Ishikawa (cell line): ENCODE data around the gene MBOAT2.

ENCODE experiments used
- CEBPB ChIP-seq: IDR thresholded peaks from 2 replicates; pipeline ENCODE4 v1.6.1; 2012
- CREB1 ChIP-seq: IDR thresholded peaks from 2 replicates; pipeline ENCODE4 v1.6.1; 2012; ENCODE audit warnings: low read depth
- EGR1 ChIP-seq: IDR thresholded peaks from 2 replicates; pipeline ENCODE4 v1.6.1; 2012
- EP300 ChIP-seq: IDR thresholded peaks from 2 replicates; pipeline ENCODE4 v1.6.1; 2012; ENCODE audit warnings: borderline replicate concordance
- FOXM1 ChIP-seq: IDR thresholded peaks from 2 replicates; pipeline ENCODE4 v1.6.1; 2012; ENCODE audit warnings: low read depth, borderline replicate concordance
- MAX ChIP-seq: IDR thresholded peaks from 2 replicates; pipeline ENCODE4 v1.6.1; 2012
- NFIC ChIP-seq: IDR thresholded peaks from 2 replicates; pipeline ENCODE4 v1.6.1; 2012
- RAD21 ChIP-seq: IDR thresholded peaks from 2 replicates; pipeline ENCODE4 v1.6.1; 2012; ENCODE audit warnings: low read depth
- REST ChIP-seq: IDR thresholded peaks from 2 replicates; pipeline ENCODE4 v1.6.1; 2012; ENCODE audit warnings: low read depth, mild to moderate bottlenecking
- TAF1 ChIP-seq: IDR thresholded peaks from 2 replicates; pipeline ENCODE4 v1.6.1; 2012; ENCODE audit warnings: low read depth, mild to moderate bottlenecking
- TCF12 ChIP-seq: IDR thresholded peaks from 2 replicates; pipeline ENCODE4 v1.6.1; 2012; ENCODE audit warnings: low read depth
- TEAD4 ChIP-seq: IDR thresholded peaks from 2 replicates; pipeline ENCODE4 v1.6.1; 2012
- USF1 ChIP-seq: IDR thresholded peaks from 2 replicates; pipeline ENCODE4 v1.6.1; 2012
- YY1 ChIP-seq: IDR thresholded peaks from 2 replicates; pipeline ENCODE4 v1.6.1; 2012; ENCODE audit warnings: low read depth
- ZBTB7A ChIP-seq: IDR thresholded peaks from 2 replicates; pipeline ENCODE4 v1.6.1; 2012; ENCODE audit warnings: low read depth

MBOAT2 gene

GRCh38 chr2:8855010-8855409 lies 148.5 kb downstream of the MBOAT2 start:
- TF ChIP-seq TCF12 (no peak), TAF1 (no peak), CEBPB (no peak), ZBTB7A (no peak), EP300 (no peak), TEAD4 (no peak), EGR1 (no peak), FOXM1 (no peak), YY1 (no peak), NFIC (no peak), MAX (no peak), RAD21 (no peak), REST (no peak), CREB1 (no peak), USF1 (no peak)

- TF ChIP-seq RAD21 (no peak), EP300 (no peak), NFIC (no peak), CREB1 (no peak), EGR1 (no peak)
These were observed 150.1 kb downstream of the MBOAT2 start for GRCh38 chr2:8853426-8853825.

GRCh38 chr2:8851811-8852560 lies 151.5 kb downstream of the MBOAT2 start:
- no peak for TF ChIP-seq MAX
- no peak for TF ChIP-seq NFIC
- TF ChIP-seq ZBTB7A, result no peak
- no peak for TF ChIP-seq CREB1
- no peak for TF ChIP-seq TCF12
- TF ChIP-seq RAD21, result no peak

GRCh38 chr2:8850845-8851487 lies 152.5 kb downstream of the MBOAT2 start:
- no peak for TF ChIP-seq TCF12
- no peak for TF ChIP-seq YY1
- no peak for TF ChIP-seq CREB1

GRCh38 chr2:8849327-8849726 lies 154.2 kb downstream of the MBOAT2 start:
- TF ChIP-seq USF1 (no peak), REST (no peak), EGR1 (no peak), TCF12 (no peak), YY1 (no peak), CEBPB (no peak), FOXM1 (no peak), CREB1 (no peak), ZBTB7A (no peak), NFIC (no peak), MAX (no peak), RAD21 (no peak)
